Endothelial cell of umbilical vein (primary cell): ENCODE data around the gene VPS11.

Source experiments
- EZH2 ChIP-seq: IDR thresholded peaks from 2 replicates; pipeline ENCODE4 v1.6.1; 2012; ENCODE audit warnings: borderline replicate concordance, low read depth, mild to moderate bottlenecking, moderate library complexity, low read length, inconsistent platforms; ENCODE audit not compliant: severe bottlenecking
- GATA2 ChIP-seq: IDR thresholded peaks from 2 replicates; pipeline ENCODE4 v1.7.0; 2011; ENCODE audit warnings: low read depth, mild to moderate bottlenecking, moderate library complexity, mixed read lengths, low read length; ENCODE audit not compliant: insufficient read length, insufficient read depth
- POLR2AphosphoS5 ChIP-seq: IDR thresholded peaks from 2 replicates; pipeline ENCODE4 v1.6.1; 2012; ENCODE audit warnings: low read depth, mild to moderate bottlenecking, control low read depth, low read length, moderate library complexity; ENCODE audit not compliant: insufficient read depth
- TF ChIP-seq, protein P1 (sequence below), 2 donors: IDR thresholded peaks; 1 replicate in 1 of 2; 2 replicates in 1 of 2; pipeline ENCODE4 v1.5.1; 2011; ENCODE audit warnings: low read length in 2 of 2, mild to moderate bottlenecking in 2 of 2, moderate library complexity in 2 of 2, control low read depth in 1 of 2, inconsistent platforms in 1 of 2, low read depth in 1 of 2; ENCODE audit not compliant: insufficient read depth in 1 of 2; ENCODE audit errors: extremely low read depth in 1 of 2

DNA sequence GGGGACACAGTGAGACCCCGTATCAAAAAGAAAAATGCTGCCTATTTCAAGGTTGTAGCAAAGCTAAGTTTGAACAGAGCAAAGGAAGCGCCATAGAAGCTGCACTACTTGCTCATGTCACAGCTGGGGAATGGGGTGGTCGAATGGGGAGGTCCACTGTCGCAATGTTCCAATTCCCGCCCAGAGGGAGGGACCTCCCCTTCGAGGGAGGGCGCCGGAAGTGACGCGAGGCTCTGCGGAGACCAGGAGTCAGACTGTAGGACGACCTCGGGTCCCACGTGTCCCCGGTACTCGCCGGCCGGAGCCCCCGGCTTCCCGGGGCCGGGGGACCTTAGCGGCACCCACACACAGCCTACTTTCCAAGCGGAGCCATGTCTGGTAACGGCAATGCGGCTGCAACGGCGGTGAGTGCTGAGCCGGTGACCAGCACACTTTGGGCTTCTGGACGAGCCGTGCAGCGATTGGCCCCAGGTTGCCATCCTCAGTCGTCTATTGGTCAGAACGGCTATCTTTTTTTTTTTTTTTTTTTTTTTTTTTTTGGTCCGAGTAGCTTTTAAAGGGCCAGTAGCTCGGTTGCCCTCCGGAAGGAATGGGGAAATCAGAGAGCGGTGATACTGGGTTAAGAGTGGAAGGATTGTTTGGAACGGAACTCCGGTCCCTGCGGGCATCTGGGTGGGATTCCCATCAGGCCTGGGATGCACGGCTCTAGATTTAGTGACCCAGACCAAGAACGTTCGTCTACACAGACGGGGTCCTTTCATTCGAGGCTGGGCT is 17.2 kb downstream of the VPS11 start, which contains the start of gene HMBS:
- TF ChIP-seq POLR2AphosphoS5 (peak; percentile 94), EZH2 (no peak), GATA2 (no peak)
- TF ChIP-seq, protein P1, sequence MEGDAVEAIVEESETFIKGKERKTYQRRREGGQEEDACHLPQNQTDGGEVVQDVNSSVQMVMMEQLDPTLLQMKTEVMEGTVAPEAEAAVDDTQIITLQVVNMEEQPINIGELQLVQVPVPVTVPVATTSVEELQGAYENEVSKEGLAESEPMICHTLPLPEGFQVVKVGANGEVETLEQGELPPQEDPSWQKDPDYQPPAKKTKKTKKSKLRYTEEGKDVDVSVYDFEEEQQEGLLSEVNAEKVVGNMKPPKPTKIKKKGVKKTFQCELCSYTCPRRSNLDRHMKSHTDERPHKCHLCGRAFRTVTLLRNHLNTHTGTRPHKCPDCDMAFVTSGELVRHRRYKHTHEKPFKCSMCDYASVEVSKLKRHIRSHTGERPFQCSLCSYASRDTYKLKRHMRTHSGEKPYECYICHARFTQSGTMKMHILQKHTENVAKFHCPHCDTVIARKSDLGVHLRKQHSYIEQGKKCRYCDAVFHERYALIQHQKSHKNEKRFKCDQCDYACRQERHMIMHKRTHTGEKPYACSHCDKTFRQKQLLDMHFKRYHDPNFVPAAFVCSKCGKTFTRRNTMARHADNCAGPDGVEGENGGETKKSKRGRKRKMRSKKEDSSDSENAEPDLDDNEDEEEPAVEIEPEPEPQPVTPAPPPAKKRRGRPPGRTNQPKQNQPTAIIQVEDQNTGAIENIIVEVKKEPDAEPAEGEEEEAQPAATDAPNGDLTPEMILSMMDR (IDR thresholded peaks at IDR 0.05; ENCODE audit: extremely low read depth in 1 of 2, insufficient read depth in 1 of 2, low read depth in 1 of 2, low read length in 2 of 2), result no peak
